HEK293 (cell line): Measurements from ENCODE around the gene REC8.

Source experiments
- BCL6B ChIP-seq: fragments of 450-650 bp; formaldehyde crosslinking; IDR thresholded peaks from 2 replicates; pipeline ENCODE4 v1.5.1; 2017; ENCODE audit warnings: missing biosample characterization, missing genetic modification characterization
- CTCF ChIP-seq: fragments of 450-650 bp; formaldehyde crosslinking; IDR thresholded peaks from 2 replicates; pipeline ENCODE4 v1.5.1; 2016; ENCODE audit warnings: missing biosample characterization, missing genetic modification characterization
- HOXA7 ChIP-seq: sonication (generic); formaldehyde crosslinking; IDR thresholded peaks from 2 replicates; pipeline ENCODE4 v1.8.1; 2022; ENCODE audit warnings: missing genetic modification reagents, borderline replicate concordance
- PRDM6 ChIP-seq: fragments of 450-650 bp; formaldehyde crosslinking; IDR thresholded peaks from 2 replicates; pipeline ENCODE4 v1.5.1; 2017; ENCODE audit warnings: missing biosample characterization, missing genetic modification characterization
- SCRT1 ChIP-seq: fragments of 450-650 bp; formaldehyde crosslinking; IDR thresholded peaks from 2 replicates; pipeline ENCODE4 v1.5.1; 2016; ENCODE audit warnings: missing biosample characterization, missing genetic modification characterization, borderline replicate concordance
- ZFP37 ChIP-seq: fragments of 450-650 bp; formaldehyde crosslinking; IDR thresholded peaks from 2 replicates; pipeline ENCODE4 v1.5.1; 2016; ENCODE audit warnings: missing biosample characterization, missing genetic modification characterization
- ZNF654 ChIP-seq: fragments of 450-650 bp; formaldehyde crosslinking; IDR thresholded peaks from 2 replicates; pipeline ENCODE4 v1.5.1; 2016; ENCODE audit warnings: low read depth, missing biosample characterization, missing genetic modification characterization
- ZNF704 ChIP-seq: fragments of 450-650 bp; formaldehyde crosslinking; IDR thresholded peaks from 2 replicates; pipeline ENCODE4 v1.5.1; 2016; ENCODE audit warnings: missing biosample characterization, missing genetic modification characterization

- TF ChIP-seq CTCF (tag by site-specific recombination) (no peak), PRDM6 (tag by site-specific recombination) (no peak), SCRT1 (tag by site-specific recombination) (no peak), ZNF654 (tag by site-specific recombination) (no peak), ZFP37 (tag by site-specific recombination) (no peak), BCL6B (tag by site-specific recombination) (no peak), HOXA7 (CRISPR knock-in tag) (no peak), ZNF704 (tag by site-specific recombination) (no peak)
These were observed 6.1 kb upstream of the REC8 start for GRCh38 chr14:24165785-24166184.
